GM18499 (cell line): ENCODE results near the gene KLC4.
A peak's percentile ranks its signal among the peaks of the same experiment; 100 is the strongest.
"Not testable (repeated sequence)": the region's sequence is repeated elsewhere in the genome, so short reads cannot be mapped to it uniquely, and the experiment has no call there.

ENCODE experiments used
- ATAC-seq: cut with Tn5 transposase; IDR thresholded peaks from one replicate; pipeline ENCODE4 v1.9.1; 2021; ENCODE audit warnings: moderate number of reproducible peaks; ENCODE audit not compliant: insufficient read depth, unreplicated experiment

Gene KLC4

GRCh38 chr6:43035495-43036194 is 23.8 kb upstream of the KLC4 start:
- no peak for ATAC-seq

- ATAC-seq, result no peak
Measured at GRCh38 chr6:43036712-43037111, 22.7 kb upstream of the KLC4 start.

- no peak for ATAC-seq
Measured at GRCh38 chr6:43037197-43037596, 22.2 kb upstream of the KLC4 start.

GRCh38 chr6:43037706-43038105 is 21.7 kb upstream of the KLC4 start:
- ATAC-seq, result no peak

GRCh38 chr6:43038727-43039126 is 20.7 kb upstream of the KLC4 start:
- no peak for ATAC-seq

- ATAC-seq, result no peak
Measured at GRCh38 chr6:43040542-43041257, 18.7 kb upstream of the KLC4 start.

- ATAC-seq, result not testable (repeated sequence)
Measured at GRCh38 chr6:43041475-43041874, 18.0 kb upstream of the KLC4 start.

- no peak for ATAC-seq
Measured at GRCh38 chr6:43043310-43043709, 16.1 kb upstream of the KLC4 start.

GRCh38 chr6:43045371-43045930 is 14.0 kb upstream of the KLC4 start:
- ATAC-seq, result no peak

- ATAC-seq, result no peak
Measured at GRCh38 chr6:43047998-43048397, 11.4 kb upstream of the KLC4 start.

GRCh38 chr6:43050981-43051380 is 8.4 kb upstream of the KLC4 start:
- ATAC-seq, result no peak

- no peak for ATAC-seq
Measured at GRCh38 chr6:43052225-43052841, 7.1 kb upstream of the KLC4 start.

- ATAC-seq, result no peak
Measured at GRCh38 chr6:43052842-43053544, 6.4 kb upstream of the KLC4 start.

GRCh38 chr6:43053545-43054205 is 5.8 kb upstream of the KLC4 start, which contains the start of gene CUL7:
Gene CUL7, minus strand, starts transcription at chr6:43053851. Its CDS starts 1,063 bp downstream, at chr6:43052788.
- ATAC-seq, result peak; percentile 73

- ATAC-seq, result no peak
Measured at GRCh38 chr6:43054206-43054943, 5.1 kb upstream of the KLC4 start.

GRCh38 chr6:43055966-43056365 is 3.5 kb upstream of the KLC4 start:
- no peak for ATAC-seq

- no peak for ATAC-seq
Measured at GRCh38 chr6:43058531-43058930, 900 bp upstream of the KLC4 start.

- no peak for ATAC-seq
Measured at GRCh38 chr6:43060034-43060754, 763 bp downstream of the KLC4 start.
